ENCODE results near the gene DCX.

DCX gene

DNA sequence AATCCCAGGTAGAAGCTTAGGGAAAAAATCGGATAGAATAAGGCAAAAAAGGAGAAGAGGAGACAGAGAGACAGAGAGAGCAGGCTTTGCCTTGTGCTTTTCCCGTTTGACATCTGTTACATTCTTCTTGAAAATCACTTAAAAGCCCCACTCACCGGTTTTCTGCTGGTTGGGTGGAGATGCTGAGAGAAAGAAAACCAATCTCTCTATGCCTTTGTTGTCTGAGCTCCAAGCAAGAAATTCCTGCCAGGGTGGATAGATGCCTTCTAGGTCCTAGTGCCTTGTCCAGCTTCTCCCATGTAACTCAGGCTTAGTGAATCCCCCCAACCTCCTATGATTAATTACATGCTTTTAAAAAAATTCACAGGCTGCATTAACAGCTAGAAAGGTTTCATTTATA is at the start of gene DCX:
DCX (minus strand) TSS at position 210 of the 400 bp plus-strand sequence. CDS start 1,794 bp downstream, outside the sequence.
- no peak for DNase-seq (ENCODE audit: low read depth in 2 of 2)

DNA sequence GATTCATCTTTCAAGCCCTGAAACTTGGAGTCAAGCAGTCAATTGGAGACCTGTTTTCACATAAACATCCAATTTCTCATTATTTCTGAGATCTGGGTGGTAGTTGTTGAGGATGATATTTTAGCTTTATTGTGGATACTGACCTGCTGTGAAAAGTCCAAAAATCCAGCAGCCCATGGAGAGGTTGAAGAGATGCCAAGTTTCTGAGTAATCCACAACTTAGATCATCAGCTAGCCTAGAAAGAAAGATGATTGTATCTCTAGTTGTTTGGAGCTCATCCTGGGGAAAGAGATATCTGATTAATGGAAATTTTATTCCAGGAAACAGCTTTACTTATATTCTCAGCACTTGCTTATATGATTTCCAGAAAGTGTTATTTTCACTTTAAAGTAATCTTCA is 48.6 kb upstream of the DCX start:
- no peak for DNase-seq (ENCODE audit: low read depth in 2 of 2)

DNA sequence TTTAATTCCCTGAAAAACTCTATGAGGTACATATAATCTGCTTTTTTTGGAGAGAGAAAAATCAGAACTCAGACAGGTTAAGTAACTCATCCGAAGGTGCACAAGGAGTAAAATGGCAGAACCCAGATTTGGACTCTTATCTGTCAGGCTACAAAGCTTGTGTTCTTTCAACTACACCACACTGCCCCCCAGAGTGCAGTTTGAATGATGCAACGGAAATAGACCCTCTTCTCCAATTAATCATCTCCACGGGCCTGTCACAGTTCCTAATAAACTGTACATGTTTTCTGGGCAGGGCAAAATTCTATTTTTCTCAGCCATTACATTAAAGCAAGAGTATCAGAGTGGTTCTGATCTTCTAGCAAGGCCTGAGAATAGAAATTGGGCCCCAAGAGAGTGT is 35.3 kb upstream of the DCX start:
- no peak for DNase-seq (ENCODE audit: low read depth in 2 of 2)

DNA sequence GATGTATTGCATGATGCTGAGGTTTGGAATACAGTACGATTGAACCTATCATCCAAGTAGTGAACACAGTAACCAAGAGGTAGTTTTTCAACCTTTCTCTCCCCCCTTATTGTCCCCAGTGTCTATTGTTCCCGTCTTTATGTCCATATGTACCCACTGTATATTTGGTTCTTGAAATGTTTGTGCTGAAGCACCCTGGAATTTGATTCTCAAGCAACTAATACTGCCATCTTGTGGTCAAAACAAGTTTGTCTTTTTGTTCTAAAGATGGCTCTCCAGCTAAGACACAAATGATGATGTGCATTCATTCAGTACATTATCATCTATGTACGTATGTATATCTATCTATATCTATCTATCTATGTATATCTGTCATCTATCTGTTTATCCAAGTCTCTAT is 33.5 kb upstream of the DCX start:
- DNase-seq (ENCODE audit: low read depth in 2 of 2) = no peak

GRCh38 chrX:111444881-111445280 is 32.9 kb upstream of the DCX start:
- DNase-seq (ENCODE audit: low read depth in 2 of 2) = no peak

DNA sequence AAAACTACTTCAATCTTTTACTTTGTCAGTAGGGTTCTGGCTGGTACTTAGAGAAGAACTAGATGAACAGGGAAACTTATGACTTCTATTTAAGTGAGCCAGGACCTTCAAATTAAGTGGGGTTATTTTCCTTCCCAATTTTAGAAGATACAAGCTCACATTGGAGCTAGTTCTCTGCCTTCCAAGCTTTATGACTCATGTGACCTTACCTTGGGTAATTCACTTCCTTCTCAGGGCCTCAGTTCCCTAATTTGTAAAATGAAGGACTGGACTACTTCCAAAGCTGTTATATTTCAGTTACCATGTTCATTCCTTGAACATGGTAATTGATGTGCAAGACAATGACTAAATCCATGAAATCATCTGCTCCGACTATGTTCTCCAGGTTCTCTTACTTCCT is 32.0 kb upstream of the DCX start:
- DNase-seq (ENCODE audit: low read depth in 2 of 2) = no peak

- DNase-seq (ENCODE audit: low read depth in 2 of 2) = no peak
Observed at GRCh38 chrX:111442791-111443190, 30.8 kb upstream of the DCX start.

DNA sequence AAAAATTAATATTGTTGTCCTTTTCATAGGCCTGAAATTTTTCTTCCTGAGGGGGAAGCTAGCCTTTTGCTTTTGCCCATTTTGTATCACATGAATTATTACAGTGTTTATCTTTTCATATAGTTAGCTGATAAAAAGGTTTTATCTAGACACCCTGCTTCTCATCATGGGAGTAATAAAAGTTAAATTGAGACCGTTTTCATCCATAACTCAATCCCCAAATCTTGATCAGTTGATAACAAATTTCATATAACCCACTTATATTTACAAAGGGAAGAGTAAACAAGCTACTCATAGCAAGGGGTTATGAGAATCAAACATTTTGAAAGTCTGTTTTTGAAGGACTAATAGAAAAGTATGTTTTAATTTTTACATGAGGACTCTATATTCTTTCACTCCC is 23.5 kb upstream of the DCX start:
- no peak for DNase-seq (ENCODE audit: low read depth in 2 of 2)

- DNase-seq (ENCODE audit: low read depth in 2 of 2) = no peak
Observed at GRCh38 chrX:111431001-111431400, 19.0 kb upstream of the DCX start.

DNA sequence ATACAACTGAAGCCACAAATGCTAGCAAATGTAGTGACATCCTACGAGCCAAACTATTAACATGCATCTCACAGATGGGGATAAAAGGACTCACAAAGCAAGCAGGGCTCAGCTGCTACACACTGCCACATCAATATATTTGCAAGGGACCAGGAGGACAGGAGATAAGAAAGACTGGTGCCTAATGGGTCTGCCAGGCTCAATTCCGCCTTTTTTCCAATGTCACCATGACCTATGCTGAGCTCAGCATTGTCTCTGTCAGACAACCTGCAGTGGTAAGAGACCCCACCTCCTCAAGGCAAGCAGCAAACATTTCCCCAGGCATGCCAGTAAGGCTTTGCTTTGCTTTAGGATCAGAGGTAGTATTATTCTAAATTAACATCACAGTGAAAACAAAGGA is 435 bp downstream of the DCX start:
- no peak for DNase-seq (ENCODE audit: low read depth in 2 of 2)

DNA sequence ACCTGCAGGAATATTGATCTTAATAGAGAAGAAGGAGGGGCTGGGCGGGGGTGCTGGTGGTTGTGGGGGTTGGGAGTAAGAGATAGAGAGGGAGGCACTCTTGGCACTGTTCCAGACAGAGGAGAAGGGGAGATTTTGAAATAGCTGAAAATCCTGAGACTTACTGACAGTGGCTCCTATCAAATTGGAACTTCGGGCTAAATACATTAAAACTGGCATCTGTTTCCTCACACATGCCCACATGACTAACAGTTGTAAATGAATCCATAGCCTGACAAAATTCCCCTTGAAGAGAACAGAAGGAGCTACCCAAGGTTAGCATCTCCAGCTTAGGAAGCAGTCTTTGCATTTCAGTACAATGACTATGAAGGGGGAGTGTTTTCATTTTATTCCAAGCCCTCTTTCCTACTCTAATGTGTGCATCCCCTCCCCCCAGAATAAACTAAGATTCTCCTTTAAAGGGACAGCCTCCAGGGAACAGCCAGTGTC is 1.4 kb downstream of the DCX start:
- no peak for DNase-seq (ENCODE audit: low read depth in 2 of 2)

- DNase-seq (ENCODE audit: low read depth in 2 of 2) = no peak
Observed at GRCh38 chrX:111409326-111409725, 2.7 kb downstream of the DCX start.

DNA sequence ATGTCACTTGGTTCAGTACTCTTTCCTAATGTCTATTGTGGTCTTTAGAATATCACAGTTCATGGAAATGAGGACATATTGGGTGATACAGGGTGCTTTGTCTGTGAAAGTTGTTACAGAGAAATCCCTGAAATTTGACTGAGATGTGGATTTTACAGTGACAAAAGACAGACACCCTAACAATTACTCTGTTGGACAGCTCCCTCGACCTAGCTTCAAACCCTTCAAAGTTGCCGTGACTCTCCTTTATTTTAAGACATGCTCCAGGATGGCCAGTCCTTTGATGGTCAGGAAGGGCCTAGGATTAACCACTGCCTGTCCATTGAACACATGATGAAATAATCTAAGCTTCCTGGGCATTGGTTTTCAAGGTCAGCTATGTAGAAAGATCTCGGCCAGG is 4.0 kb downstream of the DCX start:
- DNase-seq (ENCODE audit: low read depth in 2 of 2) = no peak

DNA sequence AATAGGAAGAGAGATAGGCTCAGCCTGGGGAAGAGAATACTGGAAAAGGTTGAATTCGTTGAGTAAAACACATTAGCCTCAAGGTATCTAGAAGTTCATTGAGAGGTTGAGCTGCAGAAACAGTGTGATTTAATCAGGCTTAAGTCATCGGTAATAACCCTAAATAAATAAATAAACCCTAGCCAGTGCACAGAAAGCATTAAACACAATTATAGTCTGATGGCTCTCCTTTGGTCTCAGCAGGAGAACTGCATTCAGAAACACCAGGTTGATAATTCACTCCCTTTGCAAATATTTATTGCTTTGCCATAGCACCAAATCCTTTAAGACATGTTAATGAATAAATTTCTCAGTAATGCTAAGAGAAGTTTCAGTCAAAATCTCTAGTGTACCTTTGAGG is 9.6 kb downstream of the DCX start:
- no peak for DNase-seq (ENCODE audit: low read depth in 2 of 2)

DNA sequence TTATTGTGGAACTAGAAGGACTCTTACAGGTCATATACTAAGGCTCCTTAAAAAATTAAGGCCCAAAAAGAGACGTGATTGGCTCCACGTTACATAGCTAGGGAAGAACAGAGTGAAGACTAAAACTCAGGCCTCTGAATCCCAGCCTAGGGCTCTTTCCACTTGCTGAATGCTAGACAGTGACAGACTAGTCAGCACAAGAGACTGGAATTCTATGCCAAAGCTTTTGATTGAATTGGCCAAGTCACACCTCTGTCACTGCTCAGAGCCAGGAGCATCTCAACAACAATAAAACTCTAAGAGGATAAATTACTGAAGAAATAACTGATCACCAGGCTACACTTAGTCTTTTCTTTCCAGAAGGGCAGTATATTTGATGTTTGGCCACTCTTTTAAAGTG is 16.8 kb downstream of the DCX start:
- DNase-seq (ENCODE audit: low read depth in 2 of 2) = no peak

DNA sequence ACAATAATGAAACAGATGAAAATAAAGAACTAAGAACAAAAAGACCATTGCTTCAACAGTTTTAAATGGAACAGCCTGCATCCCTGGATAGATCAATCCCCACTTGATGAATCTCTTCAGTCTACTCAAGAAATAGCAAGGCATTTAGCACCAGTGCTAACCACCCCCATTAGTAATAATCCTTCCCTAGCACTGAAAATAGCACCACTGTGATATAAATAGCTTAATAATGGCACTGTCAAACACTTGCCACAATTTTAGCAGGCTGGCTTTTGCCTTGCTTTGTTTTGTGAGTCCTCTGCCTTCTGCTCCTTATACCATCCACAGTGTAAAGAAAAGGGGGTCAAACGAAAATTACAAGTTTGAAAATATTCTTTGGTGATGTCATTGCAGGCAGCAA is 17.4 kb downstream of the DCX start:
- DNase-seq (ENCODE audit: low read depth in 2 of 2) = no peak

- DNase-seq (ENCODE audit: low read depth in 2 of 2) = no peak
Observed at GRCh38 chrX:111387470-111388070, 24.4 kb downstream of the DCX start.

DNA sequence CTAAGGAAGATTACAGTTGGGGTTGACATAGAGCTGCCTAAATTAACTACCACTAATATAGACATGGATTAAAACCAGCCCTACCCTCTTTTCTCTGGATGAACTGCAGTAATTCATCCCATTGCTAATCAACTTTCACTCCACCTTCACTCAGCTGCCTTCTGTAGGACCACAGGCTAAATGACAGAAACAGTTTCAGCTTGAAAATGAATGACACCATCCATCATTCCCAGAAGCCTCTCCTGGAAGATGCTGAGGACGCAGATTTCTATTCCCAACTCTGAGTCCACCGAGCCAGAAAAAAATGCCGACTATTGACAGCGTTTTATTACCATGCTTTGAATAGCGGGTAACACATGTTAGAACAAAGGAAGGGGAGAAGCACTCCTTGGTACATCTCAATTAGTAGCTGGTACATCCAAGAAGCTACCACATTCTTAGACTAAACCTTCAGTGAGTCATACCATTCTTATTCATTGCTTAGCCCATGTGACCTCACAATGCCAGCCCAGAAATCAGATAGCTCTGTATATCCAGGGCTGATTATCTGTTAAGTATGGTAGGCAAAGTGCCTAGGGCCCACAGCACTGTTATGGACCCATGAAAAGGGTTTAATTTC is 25.3 kb downstream of the DCX start:
- no peak for DNase-seq (ENCODE audit: low read depth in 2 of 2)

DNA sequence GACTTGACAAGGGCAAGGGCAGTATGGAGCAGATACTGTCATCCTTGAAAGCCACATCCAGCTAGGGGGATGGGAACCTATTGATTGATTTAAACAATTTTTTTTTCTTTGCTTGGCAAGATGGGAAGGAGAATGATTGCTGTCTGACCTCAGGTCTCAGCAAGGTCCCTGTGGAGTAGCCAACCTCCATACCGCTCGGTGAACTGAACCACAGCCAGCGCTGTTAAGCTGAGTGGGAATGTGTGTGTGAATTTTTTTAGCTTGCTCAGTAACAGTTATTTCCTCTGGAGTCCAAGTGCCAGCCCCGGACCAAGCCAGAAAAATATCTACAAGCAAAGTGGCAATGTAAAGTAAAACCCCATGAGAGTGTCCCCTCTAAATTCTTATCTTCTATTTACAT is 25.9 kb downstream of the DCX start:
- no peak for DNase-seq (ENCODE audit: low read depth in 2 of 2)

DNA sequence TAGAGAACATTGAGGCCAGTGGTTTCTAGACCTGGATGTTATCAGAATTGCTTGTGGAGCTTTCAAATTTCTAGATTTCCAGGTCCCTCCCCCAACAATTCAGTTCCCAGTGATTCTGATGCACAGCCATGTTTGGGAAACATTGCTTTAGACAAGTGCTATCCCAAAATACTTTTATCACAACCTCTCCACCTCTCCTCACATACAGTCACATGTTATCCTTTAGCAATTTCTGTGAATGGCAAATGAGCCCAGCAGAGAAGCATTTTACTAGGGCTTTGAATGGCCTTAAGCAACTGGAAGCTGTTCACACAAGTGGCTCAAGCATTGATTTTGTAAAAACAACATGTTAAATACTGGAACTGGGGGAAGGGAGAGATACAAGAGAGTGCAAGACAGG is 29.7 kb downstream of the DCX start:
- DNase-seq (ENCODE audit: low read depth in 2 of 2) = no peak

DNA sequence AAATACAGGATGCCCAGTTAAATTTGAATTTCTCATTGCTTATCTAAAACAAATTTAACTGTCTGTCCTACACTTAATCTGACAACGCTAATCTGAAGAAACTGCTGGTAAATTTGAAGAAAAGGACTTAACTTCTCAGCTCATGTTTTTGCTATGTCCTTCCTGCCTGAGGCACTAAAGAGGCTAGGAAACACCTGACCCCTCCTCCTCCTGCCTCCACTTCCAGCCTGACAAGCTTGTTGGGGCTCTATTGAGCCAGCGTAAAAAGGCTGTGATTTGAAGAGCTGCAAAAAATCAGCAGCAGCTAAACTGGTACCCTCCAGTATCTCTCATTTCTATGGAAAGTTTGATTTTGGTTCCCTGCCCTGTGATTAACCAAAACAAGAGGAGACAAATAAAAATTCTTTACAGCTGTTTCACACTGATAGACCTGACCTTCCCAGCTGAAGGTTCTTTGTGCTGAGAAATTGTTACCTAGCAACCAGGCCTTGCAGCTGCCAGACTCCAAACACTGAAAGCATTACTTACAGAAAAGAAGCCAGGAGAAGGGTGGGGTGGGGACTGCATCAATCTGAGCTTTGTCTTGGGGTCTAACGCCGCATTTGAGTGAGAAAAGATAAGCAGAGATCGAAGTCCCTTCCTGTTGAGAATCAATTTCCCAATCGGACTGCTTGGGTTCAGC is 35.0 kb downstream of the DCX start:
- no peak for DNase-seq (ENCODE audit: low read depth in 2 of 2)

GRCh38 chrX:111376486-111376885 is 35.5 kb downstream of the DCX start:
- no peak for DNase-seq (ENCODE audit: low read depth in 2 of 2)

DNA sequence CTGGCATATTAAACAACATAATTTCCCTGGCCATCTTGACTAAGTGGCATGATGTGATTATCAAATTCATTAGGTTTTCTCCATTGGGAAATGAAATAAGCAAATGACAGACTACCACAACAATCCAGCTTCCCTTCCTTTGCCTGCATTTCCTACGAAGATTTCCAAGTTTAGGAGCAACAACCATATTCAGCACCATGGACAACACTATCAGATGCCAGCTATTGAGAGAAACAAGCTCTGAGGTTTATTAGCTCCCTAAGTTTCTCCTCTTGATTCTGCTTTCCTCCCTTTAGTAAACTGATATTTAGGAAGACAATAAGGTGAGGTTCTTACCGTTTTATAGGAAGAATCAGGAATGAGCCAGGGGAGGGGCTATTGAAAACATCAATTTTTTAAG is 36.2 kb downstream of the DCX start:
- no peak for DNase-seq (ENCODE audit: low read depth in 2 of 2)
